NCI-H345 treated with DMSO at 0.1 percent for 48 hours (cell line): ENCODE data around the gene GRIA1.

Experiments
- DNase-seq: peaks from one replicate; lab custom pipeline; 2025; ENCODE audit not compliant: unreplicated experiment; lab: John Stamatoyannopoulos, UW

The GRIA1 gene

GRCh38 chr5:153544706-153545105 lies 54.2 kb downstream of the GRIA1 start:
- DNase-seq = no peak

DNA sequence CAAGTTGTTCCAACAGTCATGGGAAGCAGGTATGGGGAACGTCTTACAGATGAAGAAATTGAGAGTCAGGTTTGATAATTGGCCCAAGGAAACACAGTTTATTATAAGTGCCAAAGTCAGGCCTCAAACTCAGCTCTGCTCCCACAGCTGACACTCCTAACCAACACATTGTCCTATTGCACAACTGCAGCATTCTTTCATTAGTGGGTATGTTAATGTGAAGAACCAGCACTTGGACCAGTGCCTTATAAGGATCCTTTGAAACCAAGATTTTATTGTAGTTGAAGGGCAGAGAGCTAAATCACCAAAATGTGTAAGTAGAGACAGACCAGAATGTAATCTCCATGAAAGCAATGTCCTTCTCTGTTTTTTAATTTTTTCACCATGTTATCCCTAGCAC lies 56.1 kb downstream of the GRIA1 start:
- DNase-seq = no peak

GRCh38 chr5:153551537-153552079 lies 61.1 kb downstream of the GRIA1 start:
- DNase-seq = no peak

- DNase-seq = no peak
These were observed 62.4 kb downstream of the GRIA1 start for GRCh38 chr5:153552886-153553285.

- no peak for DNase-seq
These were observed 65.1 kb downstream of the GRIA1 start for GRCh38 chr5:153555420-153556114.

GRCh38 chr5:153558957-153559356 lies 68.5 kb downstream of the GRIA1 start:
- DNase-seq = no peak

DNA sequence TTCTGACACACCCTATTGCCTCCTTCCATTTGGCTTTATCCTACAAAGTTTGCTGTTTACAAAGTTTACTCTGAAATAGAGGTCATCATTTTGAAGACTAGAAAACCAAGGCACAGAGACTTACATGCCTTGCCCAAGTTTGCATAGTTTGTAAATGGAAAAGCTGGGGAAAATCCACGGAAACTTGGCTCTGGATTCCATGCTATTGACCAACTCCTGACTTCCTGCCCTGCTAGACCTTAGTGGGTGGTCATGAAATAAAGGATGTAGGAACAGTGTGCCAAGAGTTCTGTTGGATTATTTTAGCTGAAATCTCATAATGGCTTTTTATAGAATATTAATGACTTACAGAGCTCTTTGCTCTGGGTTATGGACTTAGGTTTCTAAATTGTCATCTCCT lies 69.5 kb downstream of the GRIA1 start:
- DNase-seq = no peak

DNA sequence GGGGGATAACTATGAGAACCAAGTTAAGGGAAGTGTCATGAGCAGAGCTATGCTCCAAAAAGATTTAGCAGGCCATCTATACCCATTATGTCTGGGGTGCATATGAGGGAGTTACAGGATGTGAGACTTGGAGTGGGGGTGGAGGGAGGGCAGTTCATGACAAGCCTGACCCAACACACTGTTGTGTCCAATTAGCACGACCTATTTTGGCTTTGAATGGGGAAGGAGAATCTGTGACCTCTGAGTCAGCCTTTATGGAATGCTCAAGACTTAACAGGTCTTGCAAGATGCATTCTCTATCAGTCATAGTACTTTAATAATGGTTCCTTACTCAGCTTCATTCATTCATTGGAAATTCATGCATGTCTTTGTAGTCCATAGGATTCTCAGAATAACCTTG lies 71.7 kb downstream of the GRIA1 start:
- DNase-seq = no peak

DNA sequence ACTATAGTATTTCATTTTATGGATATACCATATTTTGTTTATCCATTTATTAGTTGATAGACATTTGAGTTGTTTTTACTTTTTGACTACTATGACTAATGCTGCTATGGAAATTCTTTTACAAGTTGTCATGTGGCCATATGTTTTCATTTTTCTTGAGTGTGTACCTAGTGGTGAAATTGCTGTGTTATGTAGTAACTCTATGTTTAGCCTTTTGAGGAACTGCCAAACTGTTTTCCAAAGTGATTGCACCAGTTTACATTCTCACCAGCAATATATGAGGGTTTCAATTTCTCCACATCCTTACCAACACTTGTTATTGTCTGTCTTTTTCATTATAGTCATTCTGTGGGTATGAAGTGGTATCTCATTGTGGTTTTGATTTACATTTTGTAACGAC lies 75.4 kb downstream of the GRIA1 start:
- DNase-seq = no peak

- DNase-seq = no peak
These were observed 78.6 kb downstream of the GRIA1 start for GRCh38 chr5:153569036-153569435.

- DNase-seq = no peak
These were observed 80.7 kb downstream of the GRIA1 start for GRCh38 chr5:153571162-153571561.

DNA sequence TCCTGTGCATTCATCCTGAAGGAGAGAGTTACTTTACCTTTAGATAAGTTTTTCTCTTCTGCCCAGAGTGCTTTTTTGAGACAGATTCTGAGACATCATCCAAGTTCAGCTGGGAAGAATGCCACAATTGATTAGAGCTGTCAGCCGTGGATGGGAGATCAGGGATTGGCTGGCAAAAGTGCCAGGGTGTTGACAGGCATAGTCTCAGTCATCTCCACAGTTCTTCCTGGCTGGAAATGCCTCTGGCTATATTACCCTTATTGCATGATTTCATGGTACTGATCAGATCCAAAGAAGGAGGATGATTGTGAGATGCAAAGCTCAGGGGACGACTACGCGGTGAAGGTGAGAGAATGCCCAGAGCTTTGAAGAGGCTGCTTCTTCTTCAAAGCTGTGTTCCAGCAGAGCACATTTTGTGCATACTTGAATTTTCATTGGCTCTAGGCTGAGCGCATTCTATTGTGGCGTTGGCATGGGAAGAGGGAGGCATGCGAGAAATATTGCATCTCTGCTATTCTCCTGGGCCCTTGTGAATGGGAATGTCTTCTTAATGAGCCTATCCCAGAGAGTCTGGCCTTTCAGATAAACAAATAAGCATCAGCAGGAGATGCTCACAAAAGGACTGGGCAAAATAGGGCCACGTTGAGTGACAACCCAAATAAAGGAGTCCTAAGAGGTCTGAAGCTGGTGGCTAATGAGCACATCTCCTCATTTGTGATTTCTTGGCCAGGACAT lies 82.1 kb downstream of the GRIA1 start:
- DNase-seq = peak; percentile 38

DNA sequence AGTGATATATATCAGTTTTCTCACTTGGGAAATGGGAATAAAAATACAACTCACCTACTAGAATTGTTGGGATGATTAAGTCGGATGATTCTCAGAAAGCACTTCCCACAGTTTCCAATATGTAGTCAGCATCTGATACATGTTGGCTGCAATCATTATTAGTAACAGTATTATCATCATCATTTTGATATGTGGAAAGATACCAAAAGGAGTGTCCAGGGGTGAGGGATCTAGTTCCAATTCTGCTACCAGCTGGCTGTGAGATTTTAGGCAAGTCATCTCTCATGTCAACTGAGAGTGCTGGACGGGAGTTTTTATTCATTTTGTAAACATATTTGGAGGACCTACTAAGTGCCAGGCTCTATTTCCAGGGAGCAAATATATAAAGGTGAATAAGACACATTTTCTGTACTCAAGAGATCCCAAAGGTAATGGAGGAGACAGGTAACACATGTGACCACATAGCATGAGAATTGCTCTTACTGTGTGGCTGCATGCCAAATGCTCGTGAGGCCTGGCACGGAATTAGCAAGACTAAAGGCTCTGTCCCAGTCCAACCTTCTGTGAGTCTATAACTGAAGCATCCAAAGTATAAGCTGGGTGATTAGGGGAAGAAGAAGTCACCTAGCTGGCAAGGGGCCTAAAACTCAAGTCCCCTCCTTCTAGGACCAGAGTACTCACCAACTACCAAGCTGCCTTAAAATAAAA lies 83.0 kb downstream of the GRIA1 start:
- peak; percentile 28 for DNase-seq

DNA sequence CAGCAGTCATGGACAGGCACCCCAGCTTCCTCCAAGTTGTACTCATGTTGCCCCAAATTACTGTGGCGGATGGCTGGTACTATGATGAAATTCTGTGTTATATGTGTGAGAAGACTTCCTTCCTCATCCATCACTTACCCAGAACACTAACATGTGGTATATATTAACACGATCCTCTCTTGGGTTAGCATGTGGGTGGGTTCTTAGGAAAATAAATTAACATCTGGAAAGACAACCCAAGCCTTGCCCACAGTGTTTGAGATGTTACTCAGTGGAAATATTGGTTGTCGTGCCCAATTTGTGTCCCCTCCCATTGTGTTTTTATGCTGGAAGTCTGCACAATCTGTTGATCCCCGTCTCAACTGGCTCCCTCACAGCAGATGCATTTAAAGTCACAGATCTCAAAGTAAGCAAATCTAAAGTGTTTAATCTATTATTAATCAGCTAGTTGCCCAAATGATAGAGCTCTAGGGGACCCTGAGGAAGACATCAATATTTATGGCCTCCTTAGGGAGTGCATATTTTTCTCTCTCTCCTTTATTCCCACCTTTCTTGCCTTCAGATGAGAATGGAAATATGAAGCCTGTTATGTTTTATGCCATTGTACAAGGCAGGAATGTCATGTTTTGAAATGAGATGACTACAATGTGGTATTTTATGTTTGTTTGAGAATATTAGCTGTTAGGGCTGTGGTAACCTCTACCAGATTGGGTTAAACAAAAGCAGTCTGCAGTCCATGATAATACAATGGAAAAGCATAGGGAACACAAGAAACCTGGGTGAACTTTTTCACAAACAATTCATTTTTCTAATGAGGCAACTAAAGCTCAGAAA lies 93.9 kb downstream of the GRIA1 start:
- DNase-seq = no peak

GRCh38 chr5:153584960-153585359 lies 94.5 kb downstream of the GRIA1 start:
- DNase-seq = no peak

DNA sequence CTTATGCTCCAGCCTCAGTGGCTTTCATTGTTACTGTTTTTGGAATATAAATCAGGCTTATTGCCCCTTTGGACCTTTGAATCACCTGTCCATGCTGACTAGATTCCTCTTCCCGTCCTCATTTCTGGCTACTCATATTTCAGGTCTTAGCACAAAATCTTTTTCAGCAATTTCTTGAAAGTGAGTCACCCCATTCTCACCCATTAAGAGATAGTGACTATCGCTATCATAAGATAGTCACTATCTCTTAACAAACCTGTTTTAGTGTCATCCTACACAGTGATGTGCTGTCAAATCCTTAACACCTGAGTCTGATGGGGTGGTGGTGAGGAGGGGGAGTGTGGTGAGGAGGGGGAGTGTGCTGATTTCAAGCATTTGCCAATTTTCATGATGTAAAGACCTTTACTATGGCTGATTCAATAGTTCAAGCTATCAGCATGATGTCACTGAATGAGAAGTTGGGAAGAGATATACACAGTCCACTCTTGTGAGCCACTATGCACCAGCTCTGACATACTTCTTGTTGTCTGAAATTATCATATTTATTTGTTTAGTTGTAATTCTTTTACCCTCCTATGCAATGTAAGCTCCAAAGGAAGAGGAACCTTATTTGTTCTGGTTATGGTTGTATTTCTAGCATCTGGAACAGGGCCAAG lies 95.3 kb downstream of the GRIA1 start:
- DNase-seq = no peak

GRCh38 chr5:153592081-153592480 lies 101.6 kb downstream of the GRIA1 start:
- DNase-seq = no peak

- no peak for DNase-seq
These were observed 104.3 kb downstream of the GRIA1 start for GRCh38 chr5:153594785-153595184.

GRCh38 chr5:153598099-153598498 lies 107.6 kb downstream of the GRIA1 start:
- DNase-seq = no peak

GRCh38 chr5:153601377-153601776 lies 110.9 kb downstream of the GRIA1 start:
- DNase-seq = no peak
